Thoracic aorta (tissue), 2 donors: Measurements from ENCODE around the gene ARHGEF19. TPM values are rescaled to one million over a fixed set of nuclear protein-coding genes. Genes with fewer than 3 reads are reported as not detected.
A peak's percentile ranks its signal among the peaks of the same experiment; 100 is the strongest.
"Not testable (repeated sequence)": the region's sequence is repeated elsewhere in the genome, so short reads cannot be mapped to it uniquely, and the experiment has no call there.

Source experiments
- ATAC-seq: fragments of 150-250 bp; one replicate; pipeline ENCODE4 v1.8.0; 2017; ENCODE audit warnings: low read depth; ENCODE audit not compliant: insufficient number of reproducible peaks, low FRiP score
- DNase-seq: peaks from one replicate; pipeline ENCODE4 v3.0.0-alpha.2; 2020; ENCODE audit warnings: low spot score
- H3K27ac ChIP-seq, 2 donors: fragments of 200-600 bp; sonication (generic); 1 replicate in 1 of 2; 2 replicates in 1 of 2; pipeline ENCODE4 v1.5.1; 2016; ENCODE audit warnings: mild to moderate bottlenecking in 2 of 2, moderate library complexity in 2 of 2
- H3K27me3 ChIP-seq: fragments of 200-600 bp; sonication (generic); replicated peaks from 2 replicates; pipeline ENCODE4 v1.6.0; 2016; ENCODE audit warnings: mild to moderate bottlenecking; ENCODE audit not compliant: insufficient read depth
- H3K36me3 ChIP-seq: fragments of 200-600 bp; sonication (generic); one replicate; pipeline ENCODE4 v1.5.1; 2016
- H3K4me1 ChIP-seq, 2 donors: fragments of 200-600 bp; sonication (generic); 1 replicate in 1 of 2; 2 replicates in 1 of 2; pipeline versions ENCODE4 v1.5.1 to v1.6.0; 2016; ENCODE audit warnings: low read depth in 2 of 2, mild to moderate bottlenecking in 1 of 2; ENCODE audit not compliant: control insufficient read depth in 1 of 2
- H3K4me3 ChIP-seq: fragments of 200-600 bp; sonication (generic); 2 replicates; pipeline ENCODE4 v1.5.1; 2016; ENCODE audit warnings: mild to moderate bottlenecking
- H3K9me3 ChIP-seq: fragments of 200-600 bp; sonication (generic); 2 replicates; pipeline ENCODE4 v1.5.1; 2016
- CTCF ChIP-seq: fragments of 200-600 bp; sonication (generic); IDR thresholded peaks from one replicate; pipeline ENCODE4 v1.5.1; 2019; ENCODE audit warnings: antibody characterized with exemption
- total RNA-seq, 2 donors: library from RNA; depleted of rRNA; stranded (reverse); fragments of >200 nt; gene quantifications; one replicate each; pipeline versions ENCODE4 v1.1.0 to v1.2.3, GENCODE V29; 2016

The ARHGEF19 gene
- total RNA-seq, 2 donors from 2014 or later, result 8.1 to 8.5 TPM

GRCh38 chr1:16167331-16168143 lies 44.9 kb downstream of the ARHGEF19 start:
- H3K27me3 ChIP-seq, result no peaks in the 10 kb centered on the region
- H3K9me3 ChIP-seq, result no peaks in the 10 kb centered on the region
- no peak for ATAC-seq
- H3K4me1 ChIP-seq, result no peaks in the 10 kb centered on the region
- H3K4me3 ChIP-seq, result peak overlapping the region; percentile 77
- TF ChIP-seq CTCF, result no peak
- no peak overlapping the region for H3K27ac ChIP-seq
- no peak for DNase-seq
- no peaks in the 10 kb centered on the region for H3K36me3 ChIP-seq

GRCh38 chr1:16166117-16166516 lies 46.3 kb downstream of the ARHGEF19 start:
- H3K4me3 ChIP-seq, result no peak overlapping the region
- no peak overlapping the region for H3K27ac ChIP-seq
- no peaks in the 10 kb centered on the region for H3K36me3 ChIP-seq
- no peak for TF ChIP-seq CTCF
- DNase-seq, result no peak
- no peaks in the 10 kb centered on the region for H3K27me3 ChIP-seq
- no peaks in the 10 kb centered on the region for H3K4me1 ChIP-seq
- no peak for ATAC-seq
- no peaks in the 10 kb centered on the region for H3K9me3 ChIP-seq

- no peak for ATAC-seq
- Histone ChIP-seq H3K36me3 (no peaks in the 10 kb centered on the region), H3K27me3 (no peaks in the 10 kb centered on the region), H3K4me3 (no peak overlapping the region), H3K4me1 (no peaks in the 10 kb centered on the region), H3K9me3 (no peaks in the 10 kb centered on the region), H3K27ac (no peak overlapping the region)
- TF ChIP-seq CTCF, result no peak
- no peak for DNase-seq
Measured at GRCh38 chr1:16165548-16165947, 46.9 kb downstream of the ARHGEF19 start.

GRCh38 chr1:16165073-16165364 lies 47.4 kb downstream of the ARHGEF19 start:
- no peak for TF ChIP-seq CTCF
- Histone ChIP-seq H3K4me1 (no peaks in the 10 kb centered on the region), H3K27me3 (no peaks in the 10 kb centered on the region), H3K36me3 (no peaks in the 10 kb centered on the region), H3K27ac (no peak overlapping the region), H3K9me3 (no peaks in the 10 kb centered on the region), H3K4me3 (no peak overlapping the region)
- no peak for DNase-seq
- ATAC-seq, result no peak

- Histone ChIP-seq H3K27me3 (no peaks in the 10 kb centered on the region), H3K27ac (no peak overlapping the region), H3K36me3 (no peaks in the 10 kb centered on the region), H3K4me1 (no peaks in the 10 kb centered on the region), H3K4me3 (no peak overlapping the region), H3K9me3 (no peaks in the 10 kb centered on the region)
- ATAC-seq (no peak), DNase-seq (no peak)
- TF ChIP-seq CTCF, result no peak
Measured at GRCh38 chr1:16164213-16165072, 48.0 kb downstream of the ARHGEF19 start.

- ATAC-seq, H3K4me3 ChIP-seq, DNase-seq, H3K27ac ChIP-seq, H3K4me1 ChIP-seq, H3K36me3 ChIP-seq, H3K9me3 ChIP-seq, H3K27me3 ChIP-seq: not testable (repeated sequence)
Measured at GRCh38 chr1:16163608-16164212, 48.7 kb downstream of the ARHGEF19 start.
